ENCODE measurements around the gene GABPB1. TPM values are rescaled to one million over a fixed set of nuclear protein-coding genes. Genes with fewer than 3 reads are reported as not detected.

The GABPB1 gene
- total RNA-seq, 1 donor from 2014 or later: 48.9 TPM

DNA sequence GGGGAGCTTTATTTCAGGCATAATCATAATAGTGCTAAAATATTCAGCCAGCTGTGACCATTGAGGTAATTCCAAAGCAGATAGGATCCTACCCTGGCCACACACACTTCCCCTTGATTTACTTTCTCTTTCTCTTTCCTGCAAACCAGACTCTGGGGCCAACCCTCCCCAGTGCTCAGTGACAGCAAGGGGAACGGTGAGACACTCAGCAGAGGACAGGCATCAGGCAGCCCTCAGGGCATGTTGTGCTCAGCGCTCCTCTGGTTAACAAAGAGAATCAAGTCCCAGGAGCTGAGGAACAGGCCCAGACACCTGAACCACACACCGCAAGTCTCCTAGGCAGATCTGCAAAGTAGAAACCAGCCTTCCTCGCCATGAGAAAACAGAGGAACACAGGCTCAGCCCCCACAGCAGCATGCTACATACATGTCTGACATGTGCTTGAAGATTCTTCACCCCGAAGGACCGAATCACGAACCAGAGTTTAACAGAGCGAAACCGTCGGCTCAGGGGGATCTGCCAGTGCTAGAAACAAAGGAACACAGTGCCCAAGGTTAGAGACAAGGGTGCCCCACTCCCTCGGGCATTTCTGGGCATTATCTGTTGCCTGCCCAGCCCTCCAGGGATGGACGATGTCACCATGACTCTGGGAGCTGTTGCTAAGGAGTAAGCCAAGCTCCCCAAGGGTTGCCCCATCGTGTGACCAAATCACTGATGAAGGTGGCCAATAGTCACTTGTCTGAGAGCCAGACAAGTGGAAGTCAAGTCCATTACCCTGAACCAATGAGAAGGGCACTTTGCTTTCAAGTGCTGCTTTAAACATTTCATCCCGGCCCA lies 107.0 kb downstream of the GABPB1 start:
- no peak for DNase-seq (ENCODE audit: low read depth)
- H3K4me3 ChIP-seq (ENCODE audit: low read depth, low read length): no peak overlapping the region
- TF ChIP-seq, protein P1, sequence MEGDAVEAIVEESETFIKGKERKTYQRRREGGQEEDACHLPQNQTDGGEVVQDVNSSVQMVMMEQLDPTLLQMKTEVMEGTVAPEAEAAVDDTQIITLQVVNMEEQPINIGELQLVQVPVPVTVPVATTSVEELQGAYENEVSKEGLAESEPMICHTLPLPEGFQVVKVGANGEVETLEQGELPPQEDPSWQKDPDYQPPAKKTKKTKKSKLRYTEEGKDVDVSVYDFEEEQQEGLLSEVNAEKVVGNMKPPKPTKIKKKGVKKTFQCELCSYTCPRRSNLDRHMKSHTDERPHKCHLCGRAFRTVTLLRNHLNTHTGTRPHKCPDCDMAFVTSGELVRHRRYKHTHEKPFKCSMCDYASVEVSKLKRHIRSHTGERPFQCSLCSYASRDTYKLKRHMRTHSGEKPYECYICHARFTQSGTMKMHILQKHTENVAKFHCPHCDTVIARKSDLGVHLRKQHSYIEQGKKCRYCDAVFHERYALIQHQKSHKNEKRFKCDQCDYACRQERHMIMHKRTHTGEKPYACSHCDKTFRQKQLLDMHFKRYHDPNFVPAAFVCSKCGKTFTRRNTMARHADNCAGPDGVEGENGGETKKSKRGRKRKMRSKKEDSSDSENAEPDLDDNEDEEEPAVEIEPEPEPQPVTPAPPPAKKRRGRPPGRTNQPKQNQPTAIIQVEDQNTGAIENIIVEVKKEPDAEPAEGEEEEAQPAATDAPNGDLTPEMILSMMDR (conservative IDR thresholded peaks at IDR 0.05; ENCODE audit: low read depth, low read length): no peak

DNA sequence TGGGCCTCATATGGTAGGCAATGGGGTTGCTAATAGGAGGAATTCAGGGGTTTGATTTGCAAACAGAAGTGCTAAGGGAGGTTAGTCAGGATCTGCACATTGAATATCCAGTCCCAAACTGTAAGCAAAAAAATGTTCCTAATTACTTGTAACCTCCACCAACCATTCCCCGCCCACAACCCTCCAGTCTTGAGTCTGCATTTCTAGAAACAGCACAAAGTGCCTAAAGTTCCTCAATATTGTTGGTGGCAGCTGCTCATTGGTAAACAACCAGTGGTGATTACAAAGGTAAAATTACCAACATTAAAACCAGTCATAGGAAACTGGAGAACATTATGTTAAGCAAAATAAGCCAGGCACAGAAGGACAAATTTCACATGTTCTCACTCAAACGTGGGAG lies 108.4 kb downstream of the GABPB1 start:
- DNase-seq (ENCODE audit: low read depth): no peak
- H3K4me3 ChIP-seq (ENCODE audit: low read depth, low read length): no peak overlapping the region
- TF ChIP-seq, protein P1 (conservative IDR thresholded peaks at IDR 0.05; ENCODE audit: low read depth, low read length): no peak

GRCh38 chr15:50244959-50245624 lies 109.9 kb downstream of the GABPB1 start:
- no peak for DNase-seq (ENCODE audit: low read depth)
- TF ChIP-seq, protein P1 (conservative IDR thresholded peaks at IDR 0.05; ENCODE audit: low read depth, low read length): no peak
- H3K4me3 ChIP-seq (ENCODE audit: low read depth, low read length): no peak overlapping the region

DNA sequence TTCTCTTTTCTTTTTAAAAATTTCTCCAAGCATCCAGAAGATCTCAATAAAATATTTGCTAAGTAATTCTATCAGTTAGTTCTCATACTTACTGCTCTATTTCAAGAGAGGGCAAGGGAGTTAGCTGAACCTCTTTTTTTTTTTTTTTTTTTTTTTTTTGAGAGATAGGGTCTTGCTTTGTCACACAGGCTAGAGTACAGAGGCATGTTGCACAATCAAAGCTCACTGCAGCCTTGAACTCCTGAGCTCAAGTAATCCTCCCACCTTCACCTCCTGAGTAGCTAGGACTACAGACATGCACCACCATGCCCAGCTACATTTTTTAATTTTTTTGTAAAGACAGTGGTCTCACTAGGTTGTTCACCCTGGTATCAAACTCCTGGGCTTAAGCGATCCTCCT lies 110.8 kb downstream of the GABPB1 start:
- no peak for DNase-seq (ENCODE audit: low read depth)
- H3K4me3 ChIP-seq (ENCODE audit: low read depth, low read length): no peak overlapping the region
- TF ChIP-seq, protein P1 (conservative IDR thresholded peaks at IDR 0.05; ENCODE audit: low read depth, low read length): no peak

GRCh38 chr15:50241684-50242450 lies 113.1 kb downstream of the GABPB1 start:
- H3K4me3 ChIP-seq (ENCODE audit: low read depth, low read length): no peak overlapping the region
- TF ChIP-seq, protein P1 (conservative IDR thresholded peaks at IDR 0.05; ENCODE audit: low read depth, low read length): no peak
- DNase-seq (ENCODE audit: low read depth): peak; percentile 12

- H3K4me3 ChIP-seq (ENCODE audit: low read depth, low read length): no peak overlapping the region
- DNase-seq (ENCODE audit: low read depth): no peak
- TF ChIP-seq, protein P1 (conservative IDR thresholded peaks at IDR 0.05; ENCODE audit: low read depth, low read length): no peak
These were observed 116.7 kb downstream of the GABPB1 start for GRCh38 chr15:50238255-50238654.
